GM19455 (cell line): ENCODE measurements around the gene AOPEP.
"Not testable (repeated sequence)": the region's sequence is repeated elsewhere in the genome, so short reads cannot be mapped to it uniquely, and the experiment has no call there.

Experiments used
- ATAC-seq: cut with Tn5 transposase; IDR thresholded peaks from one replicate; pipeline ENCODE4 v1.9.1; 2021; ENCODE audit not compliant: unreplicated experiment

Gene AOPEP

GRCh38 chr9:94866770-94867169 lies 140.3 kb downstream of the AOPEP start:
- no peak for ATAC-seq

GRCh38 chr9:94867281-94867841 lies 140.9 kb downstream of the AOPEP start:
- ATAC-seq, result no peak

- no peak for ATAC-seq
Observed at GRCh38 chr9:94867842-94868312, 141.4 kb downstream of the AOPEP start.

- ATAC-seq, result no peak
Observed at GRCh38 chr9:94868464-94868863, 142.0 kb downstream of the AOPEP start.

- no peak for ATAC-seq
Observed at GRCh38 chr9:94869415-94869843, 142.9 kb downstream of the AOPEP start.

- ATAC-seq, result no peak
Observed at GRCh38 chr9:94870465-94870792, 143.9 kb downstream of the AOPEP start.

DNA sequence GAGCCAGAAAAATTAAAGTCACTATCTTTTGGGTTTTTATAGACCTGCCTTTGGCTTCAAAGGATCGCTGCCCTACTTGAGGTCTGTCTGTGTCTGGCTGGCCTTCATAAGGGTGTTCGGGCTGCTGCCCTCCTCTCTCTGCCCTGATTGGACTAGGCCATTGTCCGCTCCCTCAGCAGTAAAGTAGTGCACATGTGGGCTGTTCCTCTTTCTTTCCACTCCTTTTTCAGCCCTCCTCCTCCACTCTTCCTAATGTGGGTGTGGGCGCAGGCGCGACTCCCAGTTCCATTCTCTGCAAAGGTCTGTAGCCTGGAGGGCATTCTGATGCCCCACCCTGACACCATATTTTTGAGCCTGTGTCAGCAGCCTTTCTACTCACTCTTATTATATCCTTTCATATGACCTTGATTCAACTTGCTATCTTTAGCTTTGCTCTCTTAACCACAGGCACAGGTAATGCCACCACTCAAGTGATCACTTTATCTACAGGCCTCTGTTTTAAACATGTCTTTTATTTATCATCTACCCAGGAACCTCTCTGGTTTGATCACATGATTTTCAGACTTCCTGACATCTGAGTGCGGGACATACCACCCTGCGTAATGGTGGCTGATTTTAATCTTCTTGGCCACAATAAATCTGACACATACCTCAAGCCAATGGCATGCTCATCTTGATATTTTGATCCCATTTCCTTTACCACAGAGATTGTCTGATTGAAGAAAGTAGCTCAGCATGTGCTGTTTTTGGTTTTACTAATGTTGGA lies 144.5 kb downstream of the AOPEP start:
- ATAC-seq, result no peak

GRCh38 chr9:94872083-94872833 lies 145.8 kb downstream of the AOPEP start:
- ATAC-seq, result no peak

DNA sequence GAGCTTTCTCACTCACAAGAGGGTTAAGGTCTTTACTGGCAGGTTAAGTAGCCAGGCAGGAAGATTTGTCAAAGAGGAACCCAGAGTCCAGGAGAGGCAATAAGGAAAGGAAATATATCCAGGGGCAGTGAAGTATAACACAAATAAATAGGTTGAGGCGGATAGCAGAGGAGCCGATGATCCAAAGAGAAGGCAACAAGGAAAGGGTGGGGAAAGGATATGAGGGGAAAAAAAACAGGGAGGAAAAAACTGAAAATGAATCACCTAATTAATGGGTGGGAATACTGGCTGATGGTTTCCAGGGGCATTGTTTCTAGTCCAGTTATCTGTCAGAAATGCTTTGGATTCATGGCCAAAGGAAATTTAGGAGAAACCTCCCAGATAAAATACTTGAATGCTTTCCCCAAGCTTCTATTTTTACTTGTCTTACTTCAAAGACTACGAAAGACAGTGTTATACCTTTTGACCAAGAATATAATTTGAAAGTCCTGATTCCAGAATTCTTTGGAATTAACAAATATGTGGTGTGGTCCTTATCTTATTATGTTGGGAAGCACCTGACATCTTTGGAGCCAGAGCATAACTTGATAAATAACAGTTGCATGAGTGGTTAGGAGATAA lies 146.5 kb downstream of the AOPEP start:
- no peak for ATAC-seq

GRCh38 chr9:94874316-94874715 lies 147.8 kb downstream of the AOPEP start:
- ATAC-seq, result no peak

- ATAC-seq, result peak; percentile 84
Observed at GRCh38 chr9:94875300-94876020, 149.0 kb downstream of the AOPEP start.

DNA sequence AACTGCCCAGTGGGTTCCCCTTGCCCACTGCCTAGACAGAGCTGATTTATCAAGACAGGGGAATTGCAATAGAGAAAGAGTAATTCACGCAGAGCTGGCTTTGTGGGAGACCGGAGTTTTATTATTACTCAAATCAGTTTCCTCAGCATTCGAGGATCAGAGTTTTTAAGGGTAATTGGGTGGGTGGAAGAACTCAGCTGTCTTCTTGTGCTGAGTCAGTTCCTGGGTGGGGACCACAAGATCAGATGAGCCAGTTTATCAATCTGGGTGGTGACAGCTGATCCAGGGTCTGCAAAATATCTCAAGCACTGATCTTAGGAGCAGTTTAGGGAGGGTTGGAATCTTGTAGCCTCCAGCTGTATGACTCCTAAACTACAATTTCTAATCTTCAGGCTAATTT lies 152.3 kb downstream of the AOPEP start:
- ATAC-seq, result not testable (repeated sequence)

DNA sequence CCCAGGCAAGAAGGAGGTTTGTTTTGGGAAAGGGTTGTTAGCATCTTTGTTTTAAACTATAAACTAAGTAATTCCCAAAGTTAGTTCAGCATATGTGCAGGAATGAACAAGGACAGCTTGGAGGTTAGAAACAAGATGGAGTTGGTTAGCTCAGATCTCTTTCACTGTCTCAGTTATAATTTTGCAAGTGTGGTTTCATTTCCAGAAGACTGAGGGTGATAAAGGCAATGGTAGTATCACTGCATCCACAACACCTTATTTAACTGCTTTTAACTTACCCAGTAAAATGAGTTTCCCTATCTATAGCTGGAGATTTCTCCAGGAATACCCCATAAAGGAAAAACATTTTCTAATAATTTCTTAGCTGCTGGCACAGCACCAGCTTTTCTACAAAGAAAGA lies 152.7 kb downstream of the AOPEP start:
- ATAC-seq, result no peak

- no peak for ATAC-seq
Observed at GRCh38 chr9:94881023-94881422, 154.5 kb downstream of the AOPEP start.

DNA sequence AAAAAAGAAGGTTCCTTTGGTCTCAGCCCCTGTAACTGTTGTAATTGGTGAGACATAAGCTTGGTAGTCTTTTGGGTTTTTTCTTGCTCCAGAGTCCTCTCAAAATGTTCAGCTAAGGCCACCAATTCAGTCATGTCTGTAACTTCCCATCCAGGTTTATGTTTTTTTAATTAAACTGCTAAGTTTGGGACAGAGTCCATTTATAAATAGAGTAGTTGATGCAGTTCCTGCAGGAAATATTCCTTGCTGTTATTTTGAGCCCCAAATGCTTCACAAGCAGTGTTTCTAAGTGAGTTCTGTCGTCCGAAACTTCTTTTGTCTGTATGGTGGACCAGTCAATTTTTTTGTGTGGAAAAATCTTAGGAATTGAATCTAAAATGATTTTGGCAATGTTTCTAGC lies 155.0 kb downstream of the AOPEP start:
- ATAC-seq, result no peak

DNA sequence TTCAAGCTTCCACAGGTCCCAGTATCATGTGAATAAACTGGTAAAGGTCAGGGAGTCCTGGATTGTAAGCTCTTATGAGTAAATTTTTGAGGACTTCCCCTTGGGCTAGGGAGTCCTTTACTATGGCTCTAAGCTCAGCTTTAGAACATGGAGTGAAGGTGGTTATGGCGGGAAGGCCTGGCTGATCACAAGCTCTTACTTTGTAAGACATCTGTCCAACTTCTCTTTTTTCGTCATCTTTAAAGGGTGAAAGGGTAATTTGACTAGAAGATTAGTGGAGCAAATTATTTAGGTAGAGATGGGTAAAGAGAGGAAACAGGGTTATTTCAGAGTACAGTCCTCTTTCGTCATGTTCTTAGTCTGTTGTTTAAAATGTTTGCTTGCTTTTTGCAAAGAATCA lies 155.4 kb downstream of the AOPEP start:
- ATAC-seq, result no peak

GRCh38 chr9:94882966-94883641 lies 156.6 kb downstream of the AOPEP start:
- ATAC-seq, result no peak

DNA sequence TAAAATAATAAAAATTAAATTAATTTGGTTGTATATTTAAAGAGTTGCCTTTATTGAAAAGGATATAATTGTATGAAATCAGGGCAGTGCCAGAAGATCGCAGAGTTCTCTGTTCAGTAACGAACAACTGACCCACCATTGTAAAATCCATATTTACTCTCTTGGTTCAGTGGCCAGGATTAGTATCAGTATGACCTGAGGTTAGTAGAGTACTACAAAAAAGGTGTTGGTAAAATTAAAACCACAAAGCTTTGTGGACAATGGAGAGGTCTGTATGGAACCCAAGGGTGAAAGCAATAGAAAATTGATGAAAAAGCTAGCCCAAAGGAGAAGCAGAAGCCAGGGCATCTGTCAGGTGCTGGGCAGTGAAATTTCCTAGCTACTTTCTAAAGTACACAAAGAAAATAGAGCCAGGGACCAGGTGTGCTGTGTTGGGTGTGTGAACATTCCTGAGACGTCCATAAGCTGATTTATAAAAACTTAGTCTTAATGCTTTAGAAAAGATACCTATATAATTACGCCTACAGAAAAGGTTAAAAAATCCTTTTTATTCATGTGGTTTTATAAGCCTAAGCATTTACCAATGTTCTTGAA lies 159.5 kb downstream of the AOPEP start:
- ATAC-seq, result no peak

GRCh38 chr9:94887721-94888120 lies 161.2 kb downstream of the AOPEP start:
- ATAC-seq, result no peak

DNA sequence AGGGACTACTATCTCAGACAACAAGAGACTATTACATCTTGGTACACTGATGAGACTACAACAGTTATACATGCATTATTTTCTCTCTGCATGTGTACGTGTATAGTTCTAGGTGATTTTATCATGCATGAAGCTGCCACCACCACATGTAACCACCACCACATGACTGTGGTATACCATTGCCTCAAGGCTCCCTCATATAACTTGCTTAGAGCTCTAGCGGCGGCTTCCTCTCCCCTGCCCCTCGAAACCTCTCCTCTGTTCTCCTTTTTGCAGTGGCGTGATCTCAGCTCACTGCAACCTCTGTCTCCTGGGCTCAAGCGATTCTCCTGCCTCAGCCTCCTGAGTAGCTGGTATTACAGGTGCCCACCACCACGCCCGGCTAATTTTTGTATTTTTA lies 162.3 kb downstream of the AOPEP start:
- no peak for ATAC-seq
